Mesothelial cell of epicardium (in vitro differentiated cells): ENCODE data around the gene MPHOSPH10. TPM values are rescaled to one million over a fixed set of nuclear protein-coding genes. Genes with fewer than 3 reads are reported as not detected.
A peak's percentile ranks its signal among the peaks of the same experiment; 100 is the strongest.
"Not testable (repeated sequence)": the region's sequence is repeated elsewhere in the genome, so short reads cannot be mapped to it uniquely, and the experiment has no call there.

Source experiments
- DNase-seq, 2 experiments: peaks; one replicate each; pipeline ENCODE4 v3.0.0; 2021; ENCODE audit warnings: low spot score in 2 of 2; ENCODE audit not compliant: unreplicated experiment in 2 of 2
- H3K27ac Mint-ChIP-seq: 2 replicates; pipeline ENCODE4 v1.8.0; 2021; ENCODE audit warnings: mixed read lengths
- H3K27me3 Mint-ChIP-seq: 2 replicates; pipeline ENCODE4 v1.8.0; 2021; ENCODE audit warnings: low read depth, mixed read lengths
- H3K36me3 Mint-ChIP-seq: 2 replicates; pipeline ENCODE4 v1.8.0; 2021; ENCODE audit warnings: mixed read lengths
- H3K4me1 Mint-ChIP-seq: 2 replicates; pipeline ENCODE4 v1.8.0; 2021; ENCODE audit warnings: mixed read lengths
- H3K4me3 Mint-ChIP-seq: 2 replicates; pipeline ENCODE4 v1.8.0; 2021; ENCODE audit warnings: mild to moderate bottlenecking, moderate library complexity, mixed read lengths
- H3K9me3 Mint-ChIP-seq: 2 replicates; pipeline ENCODE4 v1.8.0; 2021; ENCODE audit warnings: mixed read lengths
- CTCF ChIP-seq: fragments of 200-600 bp; sonication (generic); IDR thresholded peaks from one replicate; pipeline ENCODE4 v1.5.0; 2021; ENCODE audit warnings: antibody characterized with exemption; ENCODE audit not compliant: unreplicated experiment
- total RNA-seq: library from RNA; stranded (reverse); gene quantifications from 3 replicates; pipeline ENCODE4 v1.2.1, GENCODE V29; 2021

MPHOSPH10 gene
- total RNA-seq, 1 donor from 2014 or later: 35.1 TPM

GRCh38 chr2:71100195-71100964 lies 30.1 kb upstream of the MPHOSPH10 start:
- H3K9me3 Mint-ChIP-seq: peaks cover 11% of the 10 kb centered on the region
- TF ChIP-seq CTCF: peak; percentile 52
- no peak overlapping the region for H3K27ac Mint-ChIP-seq
- H3K36me3 Mint-ChIP-seq: no peaks in the 10 kb centered on the region
- no peak overlapping the region for H3K4me3 Mint-ChIP-seq
- H3K4me1 Mint-ChIP-seq: no peaks in the 10 kb centered on the region
- DNase-seq: peak in 1 of 2 experiments; percentile 43
- peaks cover 4% of the 10 kb centered on the region for H3K27me3 Mint-ChIP-seq

GRCh38 chr2:71101656-71102055 lies 28.8 kb upstream of the MPHOSPH10 start:
- Mint-ChIP-seq H3K4me1 (no peaks in the 10 kb centered on the region), H3K9me3 (peaks cover 13% of the 10 kb centered on the region), H3K36me3 (no peaks in the 10 kb centered on the region), H3K27me3 (peaks cover 4% of the 10 kb centered on the region), H3K27ac (no peak overlapping the region), H3K4me3 (no peak overlapping the region)
- TF ChIP-seq CTCF: no peak
- no peak for DNase-seq

- Mint-ChIP-seq H3K27me3 (peaks cover 2% of the 10 kb centered on the region), H3K4me1 (no peaks in the 10 kb centered on the region), H3K27ac (no peak overlapping the region), H3K4me3 (no peak overlapping the region), H3K9me3 (peaks cover 13% of the 10 kb centered on the region), H3K36me3 (no peaks in the 10 kb centered on the region)
- no peak for DNase-seq
- no peak for TF ChIP-seq CTCF
Measured at GRCh38 chr2:71102981-71103681, 27.3 kb upstream of the MPHOSPH10 start.

GRCh38 chr2:71103809-71104208 lies 26.6 kb upstream of the MPHOSPH10 start:
- Mint-ChIP-seq H3K27me3 (peaks cover 2% of the 10 kb centered on the region), H3K4me3 (no peak overlapping the region), H3K36me3 (no peaks in the 10 kb centered on the region), H3K27ac (no peak overlapping the region), H3K9me3 (peaks cover 13% of the 10 kb centered on the region), H3K4me1 (no peaks in the 10 kb centered on the region)
- DNase-seq: no peak
- no peak for TF ChIP-seq CTCF

- not testable (repeated sequence) for H3K27me3 Mint-ChIP-seq, H3K4me3 Mint-ChIP-seq, H3K36me3 Mint-ChIP-seq, DNase-seq, H3K4me1 Mint-ChIP-seq, H3K27ac Mint-ChIP-seq
- H3K9me3 Mint-ChIP-seq: peaks cover 13% of the 10 kb centered on the region
Measured at GRCh38 chr2:71106463-71106862, 24.0 kb upstream of the MPHOSPH10 start.

- Mint-ChIP-seq H3K36me3 (peaks cover 12% of the 10 kb centered on the region), H3K4me3 (no peak overlapping the region), H3K9me3 (peaks cover 9% of the 10 kb centered on the region), H3K27ac (no peak overlapping the region), H3K27me3 (no peaks in the 10 kb centered on the region), H3K4me1 (no peaks in the 10 kb centered on the region)
- DNase-seq: no peak
- no peak for TF ChIP-seq CTCF
Measured at GRCh38 chr2:71108091-71108490, 22.3 kb upstream of the MPHOSPH10 start.
